H1 (cell line): Measurements from ENCODE around the gene OR2T12. TPM values are rescaled to one million over a fixed set of nuclear protein-coding genes. Genes with fewer than 3 reads are reported as not detected.
"Not testable (repeated sequence)": the region's sequence is repeated elsewhere in the genome, so short reads cannot be mapped to it uniquely, and the experiment has no call there.

Experiments used
- CTCF ChIA-PET: fragments of 300-600 bp; sonication (Branson Sonifier 250); formaldehyde crosslinking; loops from one replicate; lab custom pipeline; 2021; ENCODE audit not compliant: partially characterized antibody; lab: Charles Lee
- POLR2A ChIA-PET: fragments of 300-600 bp; sonication (Branson Sonifier 250); formaldehyde crosslinking; loops from one replicate; lab custom pipeline; 2021; ENCODE audit warnings: inconsistent platforms; ENCODE audit not compliant: partially characterized antibody; lab: Charles Lee
- DNase-seq, 2 experiments: peaks; one replicate each; pipeline versions ENCODE4 v3.0.0 to v3.0.0-alpha.2; 2010 to 2022; ENCODE audit warnings: low spot score in 2 of 2, low read depth in 1 of 2, mixed read lengths in 1 of 2
- FAIRE-seq: peaks from 2 replicates; lab custom pipeline; 2011; peaks lifted over from hg19 to GRCh38; lab: Jason Lieb, UNC
- H2AFZ ChIP-seq: 2 replicates; pipeline ENCODE4 v1.8.1; 2012; ENCODE audit warnings: low read length, inconsistent platforms
- H2AK5ac ChIP-seq: 2 replicates; pipeline ENCODE4 v1.6.1; 2013; ENCODE audit warnings: low read depth, low read length
- H2BK120ac ChIP-seq: replicated peaks from 2 replicates; pipeline ENCODE3; 2013; ENCODE audit warnings: low read depth, low read length, inconsistent platforms
- H2BK12ac ChIP-seq: 2 replicates; pipeline ENCODE4 v1.6.1; 2013; ENCODE audit warnings: low read depth, low read length
- H2BK15ac ChIP-seq: 2 replicates; pipeline ENCODE4 v1.6.1; 2013; ENCODE audit warnings: low read length
- H2BK20ac ChIP-seq: 2 replicates; pipeline ENCODE4 v1.6.1; 2013; ENCODE audit warnings: low read length
- H2BK5ac ChIP-seq: 2 replicates; pipeline ENCODE4 v1.6.1; 2013; ENCODE audit warnings: low read depth, low read length
- H3K14ac ChIP-seq: 2 replicates; pipeline ENCODE4 v1.6.1; 2013; ENCODE audit warnings: inconsistent platforms; ENCODE audit not compliant: insufficient read length
- H3K18ac ChIP-seq: 2 replicates; pipeline ENCODE4 v1.6.1; 2013; ENCODE audit warnings: low read length; ENCODE audit errors: extremely low read depth
- H3K23ac ChIP-seq: 2 replicates; pipeline ENCODE4 v1.6.1; 2013; ENCODE audit warnings: inconsistent platforms; ENCODE audit not compliant: insufficient read length
- H3K23me2 ChIP-seq: 2 replicates; pipeline ENCODE4 v1.6.1; 2013; ENCODE audit warnings: low read depth, low read length
- H3K27ac ChIP-seq: 2 replicates; pipeline ENCODE4 v1.6.1; 2011; ENCODE audit warnings: low read depth, low read length, inconsistent platforms
- H3K27me3 ChIP-seq, 4 experiments: replicated peaks in 1 of 4; 1 replicate in 1 of 4; 2 replicates in 3 of 4; pipeline versions ENCODE4 v1.6.1 to v1.8.1; 2011 to 2013; ENCODE audit warnings: low read length in 3 of 4, mild to moderate bottlenecking in 3 of 4, inconsistent platforms in 2 of 4, mixed read lengths in 2 of 4, moderate library complexity in 1 of 4; ENCODE audit not compliant: control insufficient read depth in 3 of 4, insufficient read depth in 3 of 4; ENCODE audit errors: extremely low read depth in 1 of 4
- H3K36me3 ChIP-seq, 4 experiments: 2 replicates each; pipeline versions ENCODE4 v1.6.1 to v1.8.1; 2011 to 2013; ENCODE audit warnings: mild to moderate bottlenecking in 4 of 4, low read length in 3 of 4, moderate library complexity in 2 of 4, control low read depth in 1 of 4, inconsistent platforms in 1 of 4; ENCODE audit not compliant: insufficient read depth in 4 of 4, control insufficient read depth in 2 of 4
- H3K4ac ChIP-seq: replicated peaks from 2 replicates; pipeline ENCODE3; 2013; ENCODE audit warnings: low read length, low read depth, mixed read lengths, inconsistent platforms; ENCODE audit not compliant: insufficient read length
- H3K4me1 ChIP-seq, 4 experiments: replicated peaks in 1 of 4; 1 replicate in 1 of 4; 2 replicates in 3 of 4; pipeline versions ENCODE4 v1.6.1 to v1.8.1; 2011 to 2013; ENCODE audit warnings: low read length in 3 of 4, inconsistent platforms in 2 of 4, mixed read lengths in 1 of 4; ENCODE audit not compliant: insufficient read depth in 4 of 4, control insufficient read depth in 3 of 4
- H3K4me2 ChIP-seq, 2 experiments: 2 replicates each; pipeline versions ENCODE4 v1.6.1 to v1.8.1; 2011 to 2013; ENCODE audit warnings: low read depth in 2 of 2, low read length in 2 of 2, control low read depth in 1 of 2, inconsistent platforms in 1 of 2, mild to moderate bottlenecking in 1 of 2; ENCODE audit not compliant: insufficient read depth in 1 of 2
- H3K4me3 ChIP-seq, 4 experiments: fragments of 200-600, 300-600 bp in 1 of 4; sonication (generic), shearing (Covaris generic), sonication (Bioruptor Twin) in 1 of 4; 2 replicates each; pipeline versions ENCODE4 v1.5.1 to v1.8.1; 2011 to 2016; ENCODE audit warnings: low read length in 4 of 4, low read depth in 3 of 4, control low read depth in 2 of 4, inconsistent platforms in 2 of 4, mild to moderate bottlenecking in 2 of 4, mixed read lengths in 1 of 4, moderate library complexity in 1 of 4; ENCODE audit not compliant: insufficient read depth in 2 of 4; ENCODE audit errors: extremely low read depth in 1 of 4
- H3K56ac ChIP-seq: replicated peaks from 2 replicates; pipeline ENCODE3; 2013; ENCODE audit warnings: low read depth, mild to moderate bottlenecking, mixed read lengths, low read length, inconsistent platforms; ENCODE audit not compliant: insufficient read length
- H3K79me1 ChIP-seq: 2 replicates; pipeline ENCODE4 v1.6.1; 2013; ENCODE audit warnings: low read depth, low read length, control low read depth
- H3K79me2 ChIP-seq, 2 experiments: 2 replicates each; pipeline versions ENCODE4 v1.6.1 to v1.8.1; 2012 to 2013; ENCODE audit warnings: low read length in 2 of 2, mild to moderate bottlenecking in 2 of 2, inconsistent platforms in 1 of 2; ENCODE audit not compliant: insufficient read depth in 2 of 2, control insufficient read depth in 1 of 2
- H3K9ac ChIP-seq, 4 experiments: replicated peaks in 1 of 4; 1 replicate in 1 of 4; 2 replicates in 3 of 4; pipeline versions ENCODE4 v1.6.1 to v1.8.1; 2011 to 2013; ENCODE audit warnings: low read depth in 3 of 4, low read length in 3 of 4, control low read depth in 2 of 4, mild to moderate bottlenecking in 2 of 4, moderate library complexity in 2 of 4, inconsistent platforms in 1 of 4; ENCODE audit errors: extremely low read depth in 1 of 4
- H3K9me3 ChIP-seq, 2 experiments: 2 replicates each; pipeline versions ENCODE4 v1.6.1 to v1.8.1; 2012 to 2013; ENCODE audit warnings: mild to moderate bottlenecking in 2 of 2, moderate library complexity in 2 of 2, control low read depth in 1 of 2, inconsistent platforms in 1 of 2, low read depth in 1 of 2, low read length in 1 of 2, mixed read lengths in 1 of 2; ENCODE audit not compliant: insufficient read depth in 2 of 2
- H4K20me1 ChIP-seq, 2 experiments: replicated peaks in 1 of 2; 2 replicates each; pipeline versions ENCODE3 to v1.8.1; 2011 to 2013; ENCODE audit warnings: inconsistent platforms in 2 of 2, low read length in 2 of 2, mild to moderate bottlenecking in 1 of 2; ENCODE audit not compliant: insufficient read depth in 2 of 2, control insufficient read depth in 1 of 2
- H4K5ac ChIP-seq: 2 replicates; pipeline ENCODE4 v1.6.1; 2013; ENCODE audit warnings: low read length, low read depth, mixed read lengths, inconsistent platforms; ENCODE audit not compliant: insufficient read length
- H4K8ac ChIP-seq: 2 replicates; pipeline ENCODE4 v1.8.0; 2013; ENCODE audit warnings: mild to moderate bottlenecking, moderate library complexity, low read length, inconsistent platforms; ENCODE audit not compliant: insufficient read depth; ENCODE audit errors: extremely low read depth
- H4K91ac ChIP-seq: replicated peaks from 2 replicates; pipeline ENCODE3; 2013; ENCODE audit warnings: low read length, mixed read lengths, inconsistent platforms; ENCODE audit not compliant: insufficient read length
- CHD1 ChIP-seq: IDR thresholded peaks from 2 replicates; pipeline ENCODE4 v1.6.1; 2012; ENCODE audit warnings: low read depth, low read length, improper control_type of control experiment
- CHD2 ChIP-seq: IDR thresholded peaks from 2 replicates; pipeline ENCODE4 v1.6.1; 2012; ENCODE audit warnings: low read length, improper control_type of control experiment
- KDM1A ChIP-seq: fragments of 200-600, 300-600 bp; sonication (generic); IDR thresholded peaks from 2 replicates; pipeline ENCODE4 v1.7.1; 2016; ENCODE audit warnings: mild to moderate bottlenecking, low read length, borderline replicate concordance
- KDM4A ChIP-seq: IDR thresholded peaks from one replicate; pipeline ENCODE4 v1.7.1; 2012; ENCODE audit warnings: low read depth, mild to moderate bottlenecking, moderate library complexity, low read length, inconsistent platforms; ENCODE audit not compliant: severe bottlenecking
- KDM5A ChIP-seq: fragments of 200-600 bp; IDR thresholded peaks from 2 replicates; pipeline ENCODE4 v1.7.1; 2012; ENCODE audit warnings: mild to moderate bottlenecking, low read length, inconsistent platforms, mixed read lengths
- POLR2A ChIP-seq, 2 experiments: IDR thresholded peaks; 1 replicate in 1 of 2; 2 replicates in 1 of 2; pipeline ENCODE4 v1.6.1; 2011; ENCODE audit warnings: low read depth in 2 of 2, low read length in 2 of 2, mild to moderate bottlenecking in 2 of 2; ENCODE audit errors: control extremely low read depth in 1 of 2
- SP4 ChIP-seq: IDR thresholded peaks from 2 replicates; pipeline ENCODE4 v1.6.1; 2012; ENCODE audit warnings: low read length, inconsistent platforms
- SRF ChIP-seq: IDR thresholded peaks from 2 replicates; pipeline ENCODE4 v1.6.1; 2011; ENCODE audit warnings: mild to moderate bottlenecking, low read depth, low read length, moderate library complexity
- TEAD4 ChIP-seq: IDR thresholded peaks from 2 replicates; pipeline ENCODE4 v1.6.1; 2012; ENCODE audit warnings: low read depth, low read length, inconsistent platforms, mixed read lengths
- WGBS, 2 experiments: shearing (Covaris generic) in 1 of 2; methylation state at CpG; one replicate each; pipeline versions ENCODE4 v1.1.6 to v1.1.7; 2013 to 2015; ENCODE audit warnings: low lambda C conversion rate in 2 of 2, mixed read lengths in 2 of 2, inconsistent platforms in 1 of 2, low coverage in 1 of 2, missing lambda C conversion rate in 1 of 2; ENCODE audit not compliant: insufficient replicate concordance in 2 of 2, insufficient coverage in 1 of 2, insufficient read length in 1 of 2; ENCODE audit errors: extremely low coverage in 1 of 2, missing lambda C conversion rate in 1 of 2; 5-methylcytosine and 5-hydroxymethylcytosine counted together
- polyA plus RNA-seq, 7 experiments: library from polyadenylated mRNA; depleted of rRNA in 3 of 7; stranded (reverse) in 5 of 7; unstranded in 2 of 7; fragments of >200 nt in 5 of 7; fragments of 200-250 nt in 2 of 7; gene quantifications; 1 replicate in 5 of 7; 2 replicates in 1 of 7; 4 replicates in 1 of 7; pipeline versions ENCODE4 v1.2.1 to v1.2.3, GENCODE V29; 2011 to 2013; ENCODE audit warnings: missing spikeins in 2 of 7, mixed read lengths in 2 of 7
- total RNA-seq: library from RNA; stranded (reverse); fragmentation: NEBNext Ultra II Directional; extraction: Animal tissue kit (Norgen Biotek cat#: 25700); gene quantifications from 2 replicates; pipeline ENCODE4 v1.2.1, GENCODE V29; 2021

Gene OR2T12
- total and polyA plus RNA-seq, 2 of the 8 experiments (the other 6 are each of a cell fraction or from before 2014, with no cell fraction given): not detected

DNA sequence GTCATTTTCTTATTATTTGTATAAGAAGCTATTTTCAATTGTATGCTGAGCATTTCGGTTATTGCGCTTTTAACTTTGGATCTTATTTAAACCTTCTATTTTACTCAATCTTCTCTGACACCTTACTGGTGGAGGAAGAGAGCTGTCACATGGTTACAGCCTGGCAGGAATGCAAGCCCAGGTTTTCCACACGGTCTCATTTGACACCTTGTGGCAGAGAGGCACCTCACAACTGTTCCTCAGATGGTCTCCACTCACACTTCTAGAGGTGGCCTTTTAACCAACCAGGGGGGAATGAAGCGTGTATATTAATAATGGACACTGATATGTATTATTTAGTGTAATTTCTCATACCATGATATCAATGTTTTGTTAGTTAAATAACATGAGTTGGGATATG lies 35.0 kb downstream of the OR2T12 start (continued):
- TF ChIP-seq KDM1A (no peak), SRF (no peak), SP4 (no peak), KDM4A (no peak), POLR2A (IDR thresholded peaks at IDR 0.05; ENCODE audit: control extremely low read depth in 1 of 2, low read depth in 2 of 2, low read length in 2 of 2) (no peak), CHD2 (no peak), KDM5A (no peak), TEAD4 (no peak), CHD1 (no peak)

DNA sequence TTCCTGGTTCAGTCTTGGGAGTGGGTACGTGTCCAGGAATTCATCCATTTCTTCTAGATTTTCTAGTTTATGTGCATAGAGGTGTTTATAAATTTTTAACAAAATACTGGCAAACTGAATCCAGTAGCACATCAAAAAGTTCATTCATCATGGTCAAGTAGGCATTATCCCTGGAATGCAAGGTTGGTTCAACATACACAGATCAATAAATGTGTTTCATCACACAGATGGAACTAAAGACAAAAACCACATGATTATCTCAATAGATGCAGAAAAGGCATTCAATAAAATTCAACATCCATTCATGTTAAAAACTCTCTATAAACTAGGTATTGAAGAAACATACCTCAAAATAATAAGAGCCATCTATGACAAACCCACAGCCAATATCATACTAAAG lies 43.9 kb downstream of the OR2T12 start:
- H3K56ac ChIP-seq, H2AFZ ChIP-seq, H3K27ac ChIP-seq, H4K8ac ChIP-seq, H4K91ac ChIP-seq, H3K18ac ChIP-seq, H4K20me1 ChIP-seq, H3K79me1 ChIP-seq, POLR2A ChIA-PET, H2BK20ac ChIP-seq, H3K36me3 ChIP-seq, H3K4me2 ChIP-seq, CTCF ChIA-PET, H3K4ac ChIP-seq, H2AK5ac ChIP-seq, H3K23me2 ChIP-seq, H3K14ac ChIP-seq, H3K23ac ChIP-seq, H3K4me3 ChIP-seq, H3K4me1 ChIP-seq, H2BK5ac ChIP-seq, H2BK120ac ChIP-seq, H2BK12ac ChIP-seq, FAIRE-seq, H2BK15ac ChIP-seq, H3K9ac ChIP-seq, H3K27me3 ChIP-seq, H3K79me2 ChIP-seq, DNase-seq, H4K5ac ChIP-seq: not testable (repeated sequence)
- peaks cover 20 to 28% of the 10 kb centered on the region in 2 experiments; a peak in 3 of 4 replicates for H3K9me3 ChIP-seq
- WGBS, 2 experiments: 90% methylated on average over 1 of the region's 1 CpG; no CpG with 5 or more reads in 1 of the 2 experiments
